CD4-positive, alpha-beta T cell treated with Interleukin-12 subunit alpha and Interleukin-12 subunit beta, for 1 hour (primary cell): ENCODE results near the gene CDK7.
A peak's percentile ranks its signal among the peaks of the same experiment; 100 is the strongest.
"Not testable (repeated sequence)": the region's sequence is repeated elsewhere in the genome, so short reads cannot be mapped to it uniquely, and the experiment has no call there.

Source experiments
- DNase-seq: peaks from one replicate; pipeline ENCODE4 v3.0.0-alpha.2; 2020

CDK7 gene

DNA sequence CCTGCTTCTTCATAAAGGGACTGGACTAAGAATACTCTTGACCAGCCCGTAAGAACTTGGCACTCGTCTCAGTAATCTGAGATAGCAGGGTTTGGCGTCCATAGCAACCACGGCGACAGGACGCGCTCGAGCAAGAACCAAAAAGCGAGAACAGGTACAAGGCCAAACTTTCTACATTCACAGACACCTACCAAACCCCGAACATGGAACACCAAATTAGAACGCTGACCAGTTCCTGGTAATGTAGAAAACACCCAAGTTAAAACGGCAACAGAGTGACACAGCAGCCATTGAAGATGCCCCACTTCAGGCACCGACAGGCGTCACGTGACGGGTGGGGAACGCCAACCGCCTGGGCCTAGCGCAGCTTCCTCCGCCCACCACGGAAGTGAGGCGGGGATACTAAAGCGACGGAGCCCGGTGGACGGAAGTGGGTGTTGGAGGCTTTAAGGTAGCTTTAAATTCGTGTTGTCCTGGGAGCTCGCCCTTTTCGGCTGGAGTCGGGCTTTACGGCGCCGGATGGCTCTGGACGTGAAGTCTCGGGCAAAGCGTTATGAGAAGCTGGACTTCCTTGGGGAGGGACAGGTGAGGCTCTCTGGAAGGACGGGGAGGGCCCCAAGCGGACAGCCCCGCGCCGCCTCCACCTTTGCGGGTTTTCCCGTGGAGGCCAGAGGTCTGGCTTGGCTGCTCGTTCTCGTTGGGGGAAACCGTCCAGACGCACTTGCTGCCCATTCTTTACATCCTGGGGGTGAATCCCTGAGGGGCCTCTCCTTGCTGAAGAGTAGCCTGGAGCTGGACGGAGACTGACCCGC is at the start of gene CDK7:
CDK7 (plus strand) TSS at position 430 of the 812 bp plus-strand sequence; CDS start at position 520, 90 bp downstream.
- peak; percentile 90 for DNase-seq

DNA sequence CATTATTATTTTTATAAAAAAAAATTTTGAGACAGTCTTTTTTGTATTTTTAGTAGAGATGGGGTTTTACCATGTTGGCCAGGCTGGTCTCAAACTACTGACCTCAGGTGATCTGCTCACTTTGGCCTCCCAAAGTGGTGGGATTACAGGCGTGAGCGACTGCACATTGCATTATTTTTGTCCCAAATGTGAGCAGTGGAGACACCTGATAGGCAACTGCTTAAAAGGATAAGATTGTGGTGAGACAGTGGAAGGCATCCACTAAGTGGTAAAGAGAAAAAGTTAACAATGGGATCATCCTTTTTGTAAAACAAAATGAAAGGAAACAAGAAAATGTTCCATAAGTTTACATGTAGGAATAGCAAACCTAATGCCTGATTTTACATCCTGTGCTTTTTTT is 47.3 kb upstream of the CDK7 start:
- DNase-seq = no peak

GRCh38 chr5:69188811-69189161 is 45.9 kb upstream of the CDK7 start:
- no peak for DNase-seq

GRCh38 chr5:69189162-69190086 is 45.3 kb upstream of the CDK7 start, which contains the start of gene CENPH:
CENPH (plus strand) TSS chr5:69189583; CDS start chr5:69189635, 52 bp downstream.
- peak; percentile 92 for DNase-seq

GRCh38 chr5:69202497-69202896 is 32.2 kb upstream of the CDK7 start:
- DNase-seq = no peak

- no peak for DNase-seq
These were observed 28.0 kb upstream of the CDK7 start for GRCh38 chr5:69206528-69207190.

GRCh38 chr5:69209602-69210001 is 25.1 kb upstream of the CDK7 start:
- DNase-seq = no peak

DNA sequence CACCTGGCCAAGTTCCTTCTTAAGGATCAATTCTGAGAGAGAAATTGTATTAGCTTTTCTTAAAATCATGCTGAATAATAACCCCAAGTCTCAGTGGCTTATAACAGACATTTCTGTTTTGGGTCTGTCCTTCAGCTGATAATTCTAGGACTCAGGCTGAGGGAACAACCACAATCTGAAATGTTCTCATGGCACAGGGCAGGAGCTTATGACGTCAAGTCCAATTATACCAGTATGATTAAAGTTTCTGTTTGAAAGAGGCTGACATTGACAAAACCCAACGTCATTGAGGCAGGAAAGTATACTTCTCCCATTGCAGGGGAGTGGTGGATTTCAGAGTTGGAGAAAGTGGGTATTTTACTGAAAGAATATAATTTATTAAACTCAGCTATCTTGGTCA is 23.5 kb upstream of the CDK7 start:
- no peak for DNase-seq

- peak; percentile 29 for DNase-seq
These were observed 22.7 kb upstream of the CDK7 start for GRCh38 chr5:69212022-69212421.

DNA sequence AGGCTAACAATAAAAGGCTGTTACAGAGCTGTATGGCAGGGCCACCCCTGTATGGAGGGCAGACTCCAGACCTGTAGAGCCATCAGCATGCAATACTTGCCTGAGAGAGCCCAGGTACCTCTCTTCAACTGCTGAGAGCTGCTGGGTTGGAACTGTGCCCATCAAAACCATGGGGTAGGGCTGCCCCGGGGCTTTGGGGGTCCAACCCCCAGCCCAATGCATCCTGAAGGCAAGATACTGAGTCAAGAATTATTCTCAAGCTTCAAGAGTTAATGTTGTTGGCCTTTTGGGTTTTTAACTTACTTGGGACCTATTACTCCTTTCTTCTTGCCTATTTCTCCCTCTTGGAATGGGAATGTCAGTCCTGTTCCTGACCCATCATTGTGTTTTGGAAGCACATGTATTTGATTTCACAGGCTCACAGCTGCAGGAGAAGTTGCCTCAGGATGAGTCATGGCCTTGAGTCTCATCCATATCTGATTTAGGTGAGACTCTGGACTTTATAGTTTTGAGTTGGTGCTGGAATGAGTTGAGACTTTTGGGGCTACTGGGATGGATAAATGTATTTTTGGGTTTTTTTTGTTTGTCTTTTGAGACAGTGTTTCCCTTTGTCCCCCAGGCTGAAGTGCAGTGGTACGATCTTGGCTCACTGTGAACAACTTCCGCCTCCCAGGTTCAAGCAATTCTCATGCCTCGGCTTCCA is 21.0 kb upstream of the CDK7 start:
- DNase-seq = no peak

DNA sequence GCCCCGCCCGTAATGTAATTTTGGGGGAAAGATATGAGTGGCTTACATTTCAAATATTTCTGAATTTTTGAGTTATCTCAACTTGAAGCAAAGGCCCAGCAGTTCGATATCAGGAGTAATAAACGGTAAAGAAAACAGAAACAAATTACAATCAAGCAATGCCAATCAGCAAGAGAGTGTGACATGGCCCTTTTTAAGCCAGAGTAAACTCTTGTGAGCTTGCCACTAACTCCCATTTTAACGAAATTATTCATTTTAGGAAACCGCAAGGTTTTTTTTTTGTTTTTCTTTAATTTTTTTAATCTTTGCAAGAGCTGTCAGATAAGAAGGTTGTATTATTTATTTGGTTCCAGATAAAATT is 17.6 kb upstream of the CDK7 start:
- DNase-seq = no peak

- DNase-seq = peak; percentile 97
These were observed 16.8 kb upstream of the CDK7 start for GRCh38 chr5:69217548-69218526.

- DNase-seq = no peak
These were observed 14.7 kb upstream of the CDK7 start for GRCh38 chr5:69219939-69220338.

GRCh38 chr5:69220371-69220770 is 14.3 kb upstream of the CDK7 start:
- not testable (repeated sequence) for DNase-seq

- not testable (repeated sequence) for DNase-seq
These were observed 13.9 kb upstream of the CDK7 start for GRCh38 chr5:69220833-69221232.

DNA sequence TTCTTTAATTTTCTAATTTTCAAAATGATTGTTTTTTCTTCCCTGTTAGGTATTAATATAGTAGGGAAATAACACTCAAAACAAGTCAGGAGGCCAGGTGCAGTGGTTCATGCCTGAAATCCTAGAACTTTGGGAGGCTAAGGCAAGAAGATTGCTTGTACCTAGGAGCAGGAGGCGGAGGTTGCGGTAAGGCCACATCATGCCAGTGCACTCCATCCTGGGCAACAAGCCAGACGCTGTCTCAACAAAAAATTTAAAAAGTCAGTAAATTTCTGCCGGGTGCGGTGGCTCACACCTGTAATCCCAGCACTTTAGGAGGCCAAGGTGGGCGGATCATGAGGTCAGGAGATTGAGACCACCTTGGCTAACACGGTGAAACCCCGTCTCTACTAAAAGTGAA is 10.2 kb upstream of the CDK7 start:
- DNase-seq = no peak

DNA sequence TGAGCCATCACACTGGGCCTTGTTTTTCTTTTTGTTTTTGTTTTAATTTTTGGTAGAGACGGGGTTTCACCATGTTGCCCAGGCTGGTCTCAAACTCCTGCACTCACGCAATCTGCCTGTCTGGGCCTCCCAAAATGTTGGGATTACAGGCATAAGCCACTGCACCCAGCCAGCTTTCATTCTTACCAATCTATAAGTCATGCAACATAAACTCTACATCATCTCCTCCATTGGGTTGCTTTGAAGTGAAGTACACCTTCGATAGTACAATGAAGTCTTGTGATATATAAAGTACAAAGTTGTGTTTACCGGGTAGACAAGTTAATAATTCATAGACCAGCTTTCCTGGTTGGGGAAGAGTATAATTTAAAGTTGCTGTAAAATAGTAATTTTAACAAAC is 8.8 kb upstream of the CDK7 start:
- DNase-seq = no peak

DNA sequence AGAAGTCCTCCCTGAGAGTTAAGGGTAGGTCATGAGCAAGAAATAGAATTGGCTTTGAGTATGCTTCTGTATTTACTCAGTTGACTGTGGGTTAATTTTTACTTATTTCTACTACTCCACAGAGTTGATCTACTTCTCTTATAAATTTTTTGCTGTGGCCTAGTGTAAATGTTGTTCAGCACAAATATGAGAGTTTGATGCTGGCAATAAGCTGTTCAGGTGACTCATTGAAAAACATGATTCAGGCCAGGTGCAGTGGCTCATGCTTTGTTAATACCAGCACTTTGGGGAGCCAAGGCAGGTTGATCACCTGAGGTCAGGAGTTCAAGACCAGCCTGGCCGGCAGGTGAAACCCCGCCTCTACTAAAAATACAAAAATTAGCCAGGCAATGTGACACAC is 4.5 kb upstream of the CDK7 start:
- DNase-seq = no peak

- DNase-seq = no peak
These were observed 3.4 kb upstream of the CDK7 start for GRCh38 chr5:69231281-69231680.

GRCh38 chr5:69231851-69232250 is 2.8 kb upstream of the CDK7 start:
- DNase-seq = no peak

DNA sequence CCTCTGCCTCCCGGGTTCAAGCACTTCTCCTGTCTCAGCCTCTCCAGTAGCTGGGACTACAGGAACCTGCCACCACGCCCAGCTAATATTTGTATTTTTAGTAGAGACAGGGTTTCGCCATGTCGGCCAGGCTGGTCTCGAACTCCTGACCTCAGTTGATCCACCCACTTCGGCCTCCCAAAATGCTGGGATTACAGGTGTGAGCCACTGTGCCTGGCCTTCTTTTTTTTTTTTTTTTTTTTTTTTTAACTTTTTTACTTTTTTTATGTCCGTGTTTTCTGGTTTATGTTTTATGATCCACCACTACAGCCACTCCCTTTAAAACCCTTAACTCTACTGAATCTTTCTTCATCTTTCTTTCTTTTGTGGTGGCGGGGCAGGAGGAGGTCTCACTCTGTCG is 2.0 kb downstream of the CDK7 start:
- not testable (repeated sequence) for DNase-seq

- DNase-seq = no peak
These were observed 3.2 kb downstream of the CDK7 start for GRCh38 chr5:69237877-69238276.
